Measurements from ENCODE around the gene WWOX. TPM values are rescaled to one million over a fixed set of nuclear protein-coding genes. Genes with fewer than 3 reads are reported as not detected.
A peak's percentile ranks its signal among the peaks of the same experiment; 100 is the strongest.

Gene WWOX
- total RNA-seq, 1 donor from 2014 or later: 7.3 TPM

DNA sequence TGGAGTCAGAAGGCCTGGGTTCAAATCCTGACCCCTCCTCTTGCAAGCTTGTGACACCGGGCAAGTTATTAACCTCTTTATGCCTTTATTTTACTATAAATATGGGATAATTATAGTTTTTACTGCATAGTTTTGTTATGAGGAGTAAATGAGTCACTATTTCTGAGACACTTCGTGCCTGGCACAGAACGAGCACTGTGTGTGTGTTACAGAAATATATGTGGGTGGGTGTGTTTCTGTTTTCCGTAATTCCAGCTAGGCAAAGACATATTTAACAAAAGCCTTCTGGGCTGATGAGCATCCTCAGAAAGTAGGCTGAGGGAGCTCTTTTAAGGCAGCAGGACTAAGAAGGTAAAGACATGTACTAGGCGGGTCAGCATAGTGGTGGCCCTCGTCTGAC lies 1083.2 kb downstream of the WWOX start:
- Histone ChIP-seq H3K79me2 (ENCODE audit: insufficient read depth, low read length) (no peaks in the 10 kb centered on the region), H3K36me3 (ENCODE audit: insufficient read depth, low read length) (no peaks in the 10 kb centered on the region), H3K9me3 (ENCODE audit: insufficient read depth, low read depth, low read length) (peaks cover 7% of the 10 kb centered on the region), H3K9ac (ENCODE audit: low read length) (peak overlapping the region; percentile 28), H4K20me1 (ENCODE audit: insufficient read depth, low read length) (no peaks in the 10 kb centered on the region), H3K27ac (ENCODE audit: low read depth, low read length) (peak overlapping the region; percentile 24), H3K27me3 (ENCODE audit: insufficient read depth, low read length) (no peaks in the 10 kb centered on the region), H3K4me1 (ENCODE audit: insufficient read depth, low read length) (peaks cover 3% of the 10 kb centered on the region), H3K4me3 (ENCODE audit: insufficient read depth, low read depth, low read length) (no peak overlapping the region), H3K4me2 (ENCODE audit: low read length) (no peak overlapping the region), H2AFZ (ENCODE audit: low read depth, low read length) (no peak overlapping the region)
- peak; percentile 12 for DNase-seq (ENCODE audit: low read depth)
- no peak for FAIRE-seq
- H3K4me1 Mint-ChIP-seq (ENCODE audit: low read depth, unreplicated experiment): peaks cover 13% of the 10 kb centered on the region
- H3K27ac Mint-ChIP-seq (ENCODE audit: unreplicated experiment): peak overlapping the region; percentile 4
- no peak overlapping the region for H3K4me3 Mint-ChIP-seq (ENCODE audit: unreplicated experiment)
- no peaks in the 10 kb centered on the region for H3K36me3 Mint-ChIP-seq (ENCODE audit: low read depth, unreplicated experiment)
- TF ChIP-seq, protein P1, sequence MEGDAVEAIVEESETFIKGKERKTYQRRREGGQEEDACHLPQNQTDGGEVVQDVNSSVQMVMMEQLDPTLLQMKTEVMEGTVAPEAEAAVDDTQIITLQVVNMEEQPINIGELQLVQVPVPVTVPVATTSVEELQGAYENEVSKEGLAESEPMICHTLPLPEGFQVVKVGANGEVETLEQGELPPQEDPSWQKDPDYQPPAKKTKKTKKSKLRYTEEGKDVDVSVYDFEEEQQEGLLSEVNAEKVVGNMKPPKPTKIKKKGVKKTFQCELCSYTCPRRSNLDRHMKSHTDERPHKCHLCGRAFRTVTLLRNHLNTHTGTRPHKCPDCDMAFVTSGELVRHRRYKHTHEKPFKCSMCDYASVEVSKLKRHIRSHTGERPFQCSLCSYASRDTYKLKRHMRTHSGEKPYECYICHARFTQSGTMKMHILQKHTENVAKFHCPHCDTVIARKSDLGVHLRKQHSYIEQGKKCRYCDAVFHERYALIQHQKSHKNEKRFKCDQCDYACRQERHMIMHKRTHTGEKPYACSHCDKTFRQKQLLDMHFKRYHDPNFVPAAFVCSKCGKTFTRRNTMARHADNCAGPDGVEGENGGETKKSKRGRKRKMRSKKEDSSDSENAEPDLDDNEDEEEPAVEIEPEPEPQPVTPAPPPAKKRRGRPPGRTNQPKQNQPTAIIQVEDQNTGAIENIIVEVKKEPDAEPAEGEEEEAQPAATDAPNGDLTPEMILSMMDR (IDR thresholded peaks at IDR 0.05; ENCODE audit: insufficient read depth, low read depth, low read length): no peak
- TF ChIP-seq EZH2 (IDR thresholded peaks at IDR 0.05; ENCODE audit: insufficient read depth, low read length): no peak
- peaks cover 4% of the 10 kb centered on the region for H3K9me3 Mint-ChIP-seq (ENCODE audit: unreplicated experiment)
- no peaks in the 10 kb centered on the region for H3K27me3 Mint-ChIP-seq (ENCODE audit: low read depth, unreplicated experiment)

DNA sequence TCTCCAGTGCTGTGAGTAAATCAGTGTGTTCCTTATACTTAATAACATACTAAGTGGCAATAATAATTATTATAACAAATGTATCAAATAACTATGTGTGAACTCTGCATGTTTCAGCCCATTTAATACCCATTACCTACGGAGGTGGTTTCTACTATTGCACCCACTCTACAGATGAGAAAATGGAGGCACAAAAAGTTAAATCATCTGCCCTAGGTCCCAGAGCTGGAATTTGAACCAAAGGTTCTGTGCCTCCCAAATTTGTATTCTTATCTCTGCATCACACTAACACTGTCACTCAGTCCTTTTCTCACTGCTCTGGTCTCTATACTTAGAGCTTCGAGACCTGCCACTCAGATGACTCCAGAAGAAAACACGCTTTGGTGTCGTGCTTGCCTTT lies 1084.1 kb downstream of the WWOX start:
- H4K20me1 ChIP-seq (ENCODE audit: insufficient read depth, low read length): no peaks in the 10 kb centered on the region
- TF ChIP-seq, protein P1 (IDR thresholded peaks at IDR 0.05; ENCODE audit: insufficient read depth, low read depth, low read length): no peak
- no peak for TF ChIP-seq EZH2 (IDR thresholded peaks at IDR 0.05; ENCODE audit: insufficient read depth, low read length)
- H2AFZ ChIP-seq (ENCODE audit: low read depth, low read length): no peak overlapping the region
- DNase-seq (ENCODE audit: low read depth): no peak
- H3K4me3 ChIP-seq (ENCODE audit: insufficient read depth, low read depth, low read length): no peak overlapping the region
- H3K9me3 ChIP-seq (ENCODE audit: insufficient read depth, low read depth, low read length): peaks cover 4% of the 10 kb centered on the region
- H3K36me3 ChIP-seq (ENCODE audit: insufficient read depth, low read length): no peaks in the 10 kb centered on the region
- no peaks in the 10 kb centered on the region for H3K79me2 ChIP-seq (ENCODE audit: insufficient read depth, low read length)
- Mint-ChIP-seq H3K27ac (ENCODE audit: unreplicated experiment) (no peak overlapping the region), H3K4me3 (ENCODE audit: unreplicated experiment) (no peak overlapping the region), H3K4me1 (ENCODE audit: low read depth, unreplicated experiment) (peaks cover 14% of the 10 kb centered on the region), H3K27me3 (ENCODE audit: low read depth, unreplicated experiment) (no peaks in the 10 kb centered on the region), H3K36me3 (ENCODE audit: low read depth, unreplicated experiment) (no peaks in the 10 kb centered on the region), H3K9me3 (ENCODE audit: unreplicated experiment) (peaks cover 5% of the 10 kb centered on the region)
- H3K27ac ChIP-seq (ENCODE audit: low read depth, low read length): no peak overlapping the region
- no peaks in the 10 kb centered on the region for H3K27me3 ChIP-seq (ENCODE audit: insufficient read depth, low read length)
- H3K4me1 ChIP-seq (ENCODE audit: insufficient read depth, low read length): peaks cover 3% of the 10 kb centered on the region
- no peak overlapping the region for H3K4me2 ChIP-seq (ENCODE audit: low read length)
- no peak overlapping the region for H3K9ac ChIP-seq (ENCODE audit: low read length)
- FAIRE-seq: no peak

DNA sequence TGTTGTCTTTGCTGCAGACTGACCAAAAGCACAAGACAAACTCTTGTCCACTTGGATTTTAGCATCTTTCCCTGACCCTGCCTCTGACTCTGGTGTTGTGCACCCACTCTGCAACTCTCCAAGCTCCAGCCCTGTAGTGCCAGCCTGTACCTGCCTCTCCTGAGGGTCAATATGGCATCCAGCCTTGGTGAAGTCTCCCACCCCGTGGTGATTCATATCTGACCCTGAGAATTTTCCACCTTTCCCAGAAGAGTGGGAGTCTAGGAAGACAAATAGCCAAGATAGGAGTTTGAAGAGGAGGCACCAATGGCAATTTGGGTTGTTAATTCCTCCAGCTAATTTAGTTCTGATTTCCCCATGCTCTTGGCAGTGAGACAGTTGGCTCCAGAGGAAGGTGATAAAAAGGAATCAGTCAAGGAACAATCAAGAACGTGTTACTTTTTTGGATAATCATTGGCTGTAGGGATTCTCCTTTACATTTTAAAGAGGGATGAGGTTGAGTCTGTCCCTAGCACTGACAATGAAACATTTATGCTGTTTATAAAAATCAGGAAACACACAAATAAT lies 1085.1 kb downstream of the WWOX start:
- H3K4me1 ChIP-seq (ENCODE audit: insufficient read depth, low read length): peaks cover 3% of the 10 kb centered on the region
- no peak overlapping the region for H3K27ac Mint-ChIP-seq (ENCODE audit: unreplicated experiment)
- no peak overlapping the region for H3K9ac ChIP-seq (ENCODE audit: low read length)
- DNase-seq (ENCODE audit: low read depth): no peak
- H3K9me3 Mint-ChIP-seq (ENCODE audit: unreplicated experiment): peaks cover 3% of the 10 kb centered on the region
- H3K27me3 ChIP-seq (ENCODE audit: insufficient read depth, low read length): no peaks in the 10 kb centered on the region
- no peaks in the 10 kb centered on the region for H3K79me2 ChIP-seq (ENCODE audit: insufficient read depth, low read length)
- TF ChIP-seq, protein P1 (IDR thresholded peaks at IDR 0.05; ENCODE audit: insufficient read depth, low read depth, low read length): no peak
- no peak for TF ChIP-seq EZH2 (IDR thresholded peaks at IDR 0.05; ENCODE audit: insufficient read depth, low read length)
- H3K36me3 Mint-ChIP-seq (ENCODE audit: low read depth, unreplicated experiment): no peaks in the 10 kb centered on the region
- no peak for FAIRE-seq
- no peaks in the 10 kb centered on the region for H3K36me3 ChIP-seq (ENCODE audit: insufficient read depth, low read length)
- H3K4me2 ChIP-seq (ENCODE audit: low read length): no peak overlapping the region
- H3K9me3 ChIP-seq (ENCODE audit: insufficient read depth, low read depth, low read length): peaks cover 3% of the 10 kb centered on the region
- no peak overlapping the region for H3K4me3 ChIP-seq (ENCODE audit: insufficient read depth, low read depth, low read length)
- H4K20me1 ChIP-seq (ENCODE audit: insufficient read depth, low read length): no peaks in the 10 kb centered on the region
- H3K27me3 Mint-ChIP-seq (ENCODE audit: low read depth, unreplicated experiment): no peaks in the 10 kb centered on the region
- H3K4me1 Mint-ChIP-seq (ENCODE audit: low read depth, unreplicated experiment): peaks cover 14% of the 10 kb centered on the region
- no peak overlapping the region for H3K4me3 Mint-ChIP-seq (ENCODE audit: unreplicated experiment)
- H2AFZ ChIP-seq (ENCODE audit: low read depth, low read length): no peak overlapping the region
- H3K27ac ChIP-seq (ENCODE audit: low read depth, low read length): no peak overlapping the region
